ENCODE data around the gene FAM168A.
A peak's percentile ranks its signal among the peaks of the same experiment; 100 is the strongest.

FAM168A gene

GRCh38 chr11:73366265-73366610 is 231.7 kb downstream of the FAM168A start:
- no peak for DNase-seq (ENCODE audit: low read depth)

GRCh38 chr11:73365352-73366264 is 232.3 kb downstream of the FAM168A start:
- DNase-seq (ENCODE audit: low read depth), result no peak

- no peak for DNase-seq (ENCODE audit: low read depth)
These were observed 234.8 kb downstream of the FAM168A start for GRCh38 chr11:73363147-73363546.

- DNase-seq (ENCODE audit: low read depth), result no peak
These were observed 235.7 kb downstream of the FAM168A start for GRCh38 chr11:73361953-73362776.

GRCh38 chr11:73360743-73361369 is 237.1 kb downstream of the FAM168A start:
- DNase-seq (ENCODE audit: low read depth), result no peak

- DNase-seq (ENCODE audit: low read depth), result no peak
These were observed 237.8 kb downstream of the FAM168A start for GRCh38 chr11:73359930-73360742.

GRCh38 chr11:73359341-73359740 is 238.6 kb downstream of the FAM168A start:
- DNase-seq (ENCODE audit: low read depth), result no peak

- DNase-seq (ENCODE audit: low read depth), result no peak
These were observed 239.8 kb downstream of the FAM168A start for GRCh38 chr11:73358071-73358470.

GRCh38 chr11:73356979-73357860 is 240.7 kb downstream of the FAM168A start:
- no peak for DNase-seq (ENCODE audit: low read depth)

GRCh38 chr11:73355109-73355508 is 242.8 kb downstream of the FAM168A start:
- no peak for DNase-seq (ENCODE audit: low read depth)

- no peak for DNase-seq (ENCODE audit: low read depth)
These were observed 244.5 kb downstream of the FAM168A start for GRCh38 chr11:73353422-73353821.

- peak; percentile 48 for DNase-seq (ENCODE audit: low read depth)
These were observed 246.8 kb downstream of the FAM168A start for GRCh38 chr11:73350908-73351636.
